HG03060 (cell line): ENCODE measurements around the gene FBXO47.

ENCODE experiments used
- ATAC-seq: cut with Tn5 transposase; IDR thresholded peaks from one replicate; pipeline ENCODE4 v1.9.1; 2021; ENCODE audit warnings: low read depth, moderate number of reproducible peaks; ENCODE audit not compliant: unreplicated experiment

FBXO47 gene, protein sequence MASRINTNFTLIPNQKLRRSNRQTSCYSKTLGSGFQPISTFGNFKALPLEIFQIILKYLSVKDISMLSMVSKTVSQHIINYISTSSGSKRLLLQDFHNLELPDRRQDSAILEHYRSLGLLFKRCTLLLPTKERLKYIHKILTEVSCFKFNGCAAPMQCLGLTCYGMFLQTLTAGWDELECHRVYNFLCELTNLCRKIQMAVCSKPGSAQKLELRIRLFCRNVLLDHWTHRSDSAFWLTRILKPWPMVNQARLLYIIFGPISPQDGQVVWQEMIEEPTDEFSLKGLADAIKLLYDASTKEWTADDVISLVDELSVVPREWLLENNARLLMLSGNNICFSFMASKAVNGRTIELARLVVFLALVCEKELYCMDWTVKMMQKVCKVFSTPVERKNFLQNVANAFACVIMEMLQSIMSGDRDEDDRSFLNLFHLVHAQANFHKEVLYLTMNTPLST

DNA sequence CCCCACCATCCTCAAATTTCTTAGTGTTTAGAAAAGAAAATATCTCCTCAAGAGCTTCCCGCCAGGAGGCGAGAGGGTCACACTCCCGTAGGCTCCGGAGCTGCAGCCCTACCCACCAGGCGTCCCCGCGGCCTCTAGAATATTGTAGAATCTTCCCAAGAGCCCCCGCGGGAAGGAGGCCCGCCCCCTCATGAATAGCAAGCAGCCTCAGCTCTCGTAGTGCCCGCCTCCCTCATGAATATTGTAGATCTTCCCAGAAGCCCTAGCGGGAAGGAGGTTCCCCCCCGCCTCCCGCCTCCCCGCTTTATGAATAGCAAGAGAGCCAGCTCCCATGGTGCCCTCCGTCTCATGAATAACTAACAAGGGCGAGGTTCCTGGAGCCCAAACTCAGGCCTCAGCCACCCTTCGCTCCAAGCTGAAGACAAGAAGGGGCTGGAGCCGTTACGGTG lies at the start of gene FBXO47:
TSS of gene FBXO47 (minus strand) at position 114 of the 449 bp plus-strand sequence. CDS start 4,378 bp downstream, outside the sequence.
- no peak for ATAC-seq

DNA sequence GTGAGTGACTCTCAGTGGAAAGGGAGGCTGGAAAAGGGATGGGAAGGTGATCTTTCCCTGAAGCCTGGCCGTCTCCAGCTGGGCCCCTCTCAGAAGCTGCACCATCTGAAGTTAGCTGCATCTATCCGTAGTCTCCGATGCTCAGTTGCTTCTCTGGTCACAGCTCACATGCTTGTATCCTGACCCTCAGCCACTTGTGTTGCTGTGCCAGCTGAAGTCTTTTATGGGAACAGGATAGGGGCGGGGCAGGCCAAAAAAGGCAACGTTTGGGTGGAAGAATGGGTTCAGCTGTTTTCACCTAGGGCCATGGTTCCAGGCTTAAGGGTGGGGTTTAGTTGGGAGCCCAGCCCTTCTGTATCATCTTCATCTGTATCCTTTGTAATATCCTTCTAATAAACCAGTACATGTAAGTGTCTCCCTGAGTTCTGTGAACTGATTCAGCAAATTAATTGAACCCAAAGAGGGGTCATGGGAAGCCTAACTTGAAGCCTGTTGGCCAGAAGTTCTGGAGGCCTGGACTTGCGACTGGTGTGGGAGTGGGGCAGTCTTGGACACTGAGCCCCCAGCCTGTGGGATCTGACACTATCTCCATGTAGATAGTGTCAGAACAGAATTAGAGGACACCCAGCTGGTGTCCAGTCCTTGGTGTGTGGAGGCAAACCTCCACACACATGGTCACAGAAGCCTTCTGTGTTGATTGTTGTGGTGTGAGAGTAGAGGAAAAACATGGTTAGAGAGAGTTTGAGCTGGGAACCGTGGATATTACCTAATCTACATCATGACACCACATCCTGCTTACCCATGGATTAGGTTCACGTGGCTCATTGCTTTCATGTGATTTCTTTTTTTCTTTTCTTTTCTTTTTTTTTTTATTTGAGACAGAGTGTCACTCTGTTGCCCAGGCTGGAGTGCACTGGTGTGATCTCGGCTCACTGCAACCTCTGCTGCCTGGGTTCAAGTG lies 49.3 kb upstream of the FBXO47 start:
- no peak for ATAC-seq

DNA sequence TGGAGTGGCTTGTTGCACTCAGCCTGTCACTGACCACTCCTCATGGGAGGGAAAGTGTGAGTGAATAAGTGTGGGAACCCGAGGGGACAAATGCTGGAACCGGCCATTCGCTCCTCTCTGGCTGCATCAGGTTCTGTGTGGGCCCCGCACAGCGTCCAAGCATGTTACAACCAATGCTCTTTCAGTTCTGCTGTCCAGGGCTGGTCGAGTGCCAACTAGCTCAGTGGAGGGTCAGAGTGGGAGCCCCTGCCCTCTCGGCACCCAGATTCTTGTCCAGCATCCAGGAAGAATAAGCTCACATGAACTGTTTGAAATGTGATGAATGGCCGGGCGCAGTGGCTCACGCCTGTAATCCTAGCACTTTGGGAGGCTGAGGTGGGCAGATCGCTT lies 48.3 kb upstream of the FBXO47 start:
- no peak for ATAC-seq

DNA sequence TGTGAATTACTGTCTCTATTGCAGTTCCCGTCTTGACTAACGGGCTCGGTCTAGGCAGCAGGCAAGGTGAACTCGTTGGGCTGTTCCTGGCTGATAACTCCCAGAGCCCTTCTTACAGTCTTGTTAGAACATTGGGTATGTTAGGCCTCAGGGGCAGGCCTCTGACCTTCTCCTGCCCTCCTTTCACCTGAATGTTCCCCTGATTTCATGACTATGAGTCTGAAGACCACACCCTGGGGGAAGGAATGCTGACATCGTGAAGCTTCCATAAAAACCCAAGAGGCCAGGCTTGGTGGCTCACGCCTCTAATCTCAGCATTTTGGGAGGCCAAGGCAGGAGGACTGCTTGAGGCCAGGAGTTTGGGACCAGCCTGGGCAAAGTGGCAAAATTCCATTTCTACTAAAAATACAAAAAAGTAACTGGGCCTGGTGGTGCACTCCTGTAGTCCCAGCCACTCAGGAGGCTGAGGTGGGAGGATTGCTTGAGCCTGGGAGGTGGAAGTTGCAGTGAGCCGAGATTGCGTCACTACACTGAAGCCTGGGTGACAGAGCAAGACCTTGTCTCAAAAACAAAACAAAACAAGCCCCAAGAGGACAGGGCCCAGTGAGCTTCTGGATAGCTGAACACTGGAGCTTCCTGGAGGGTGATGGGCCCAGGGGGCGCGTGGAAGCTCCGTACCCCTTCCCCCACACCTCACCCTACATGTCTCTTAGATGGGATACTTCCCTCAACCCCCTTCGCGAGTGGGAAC lies 47.8 kb upstream of the FBXO47 start:
- ATAC-seq, result no peak

DNA sequence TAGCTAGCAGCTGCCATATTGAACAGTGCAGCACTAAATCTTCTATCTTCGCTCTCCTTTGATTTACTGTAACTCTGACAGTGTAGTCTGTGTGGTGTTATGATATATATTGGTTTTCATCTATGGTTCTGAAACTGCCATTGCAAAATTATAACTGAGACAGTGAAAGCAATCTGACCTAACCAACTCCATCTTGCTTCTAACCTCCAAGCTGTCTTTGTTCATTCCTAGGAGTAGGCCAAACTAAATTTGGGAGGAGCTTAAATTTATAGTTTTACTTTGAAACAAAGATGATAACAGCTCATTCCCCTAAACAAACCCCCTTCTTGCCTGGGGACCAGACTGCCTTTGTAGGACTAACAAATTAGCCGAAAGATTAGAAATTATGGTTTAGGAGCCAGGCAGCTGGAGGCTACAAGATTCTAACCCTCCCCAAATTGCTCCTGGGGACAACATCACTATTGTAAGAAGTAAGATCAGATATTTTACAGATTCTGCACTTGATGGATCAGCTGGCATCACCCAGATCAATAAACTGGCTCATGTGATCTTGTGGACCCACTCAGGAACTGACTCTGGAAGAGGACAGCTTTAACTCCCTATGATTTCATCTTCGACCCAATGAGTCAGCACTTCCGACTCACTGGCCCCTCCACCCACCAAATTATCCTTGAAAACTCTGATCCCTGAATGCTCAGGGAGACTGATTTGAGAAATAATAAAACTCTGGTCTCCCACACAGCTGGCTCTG lies 47.0 kb upstream of the FBXO47 start:
- no peak for ATAC-seq

DNA sequence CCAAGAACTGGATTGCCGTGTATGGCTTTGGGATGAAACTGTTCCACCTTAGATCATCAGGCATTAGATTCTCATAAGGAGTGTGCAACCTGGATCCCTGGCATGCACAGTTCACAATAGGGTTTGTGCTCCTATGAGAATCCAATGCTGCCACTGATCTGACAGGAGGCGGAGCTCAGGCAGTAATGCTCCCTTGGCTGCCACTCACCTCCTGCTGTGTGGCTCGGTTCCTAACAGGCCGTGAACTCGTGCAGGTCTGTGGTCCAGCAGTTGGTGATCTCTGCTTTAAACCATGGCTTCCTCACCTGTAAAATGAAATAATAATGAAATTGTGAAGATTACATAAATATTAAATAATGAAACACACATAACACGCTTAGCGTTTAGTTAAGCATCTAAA lies 45.5 kb upstream of the FBXO47 start:
- ATAC-seq, result no peak

DNA sequence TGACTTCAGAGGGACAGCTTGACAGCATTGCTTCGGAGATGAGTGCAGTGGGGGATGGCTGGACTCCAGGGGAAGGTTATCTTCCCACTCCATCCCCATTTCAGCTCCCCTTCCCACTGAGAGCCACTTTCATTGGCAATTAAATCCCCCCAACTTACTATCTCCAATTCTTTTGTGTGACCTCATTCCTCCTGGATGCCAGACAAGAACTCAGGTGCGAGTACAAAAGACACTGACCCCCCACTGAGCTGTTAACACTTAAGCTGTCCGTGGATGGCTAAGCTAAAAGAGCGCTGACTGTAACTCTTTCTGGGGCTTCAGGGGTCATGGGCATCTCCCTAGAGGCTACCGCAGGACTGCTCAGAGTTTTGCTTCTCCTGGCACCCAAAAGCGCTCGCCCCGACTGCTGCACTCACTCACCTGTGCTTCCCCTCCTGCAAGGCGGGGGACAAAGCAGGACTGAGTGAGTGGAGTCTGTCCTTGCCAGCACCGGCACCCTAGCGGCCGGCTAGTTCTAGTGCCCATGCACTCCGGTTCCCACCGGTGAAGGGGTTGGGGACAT lies 44.8 kb upstream of the FBXO47 start:
- ATAC-seq, result no peak

DNA sequence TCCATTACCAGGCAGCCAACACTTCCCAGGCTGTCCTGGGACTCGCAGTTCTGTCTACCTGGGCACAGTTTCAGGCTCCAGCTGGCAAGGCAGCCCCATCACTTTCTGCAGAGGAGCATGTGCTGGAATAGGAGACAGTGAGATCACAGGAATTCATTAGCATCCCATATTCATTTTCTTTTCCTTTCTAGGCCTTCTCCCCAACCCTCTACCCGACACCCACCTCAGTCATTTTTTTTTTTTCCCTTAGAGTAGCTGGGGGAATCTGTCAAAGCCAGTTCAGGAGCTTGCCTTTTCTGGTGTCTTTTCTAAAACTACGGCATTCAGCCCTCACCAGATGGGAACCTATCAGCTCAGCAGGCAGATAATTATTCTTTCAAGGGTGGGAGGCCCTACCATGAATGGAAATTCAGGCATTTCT lies 42.4 kb upstream of the FBXO47 start:
- ATAC-seq, result no peak

DNA sequence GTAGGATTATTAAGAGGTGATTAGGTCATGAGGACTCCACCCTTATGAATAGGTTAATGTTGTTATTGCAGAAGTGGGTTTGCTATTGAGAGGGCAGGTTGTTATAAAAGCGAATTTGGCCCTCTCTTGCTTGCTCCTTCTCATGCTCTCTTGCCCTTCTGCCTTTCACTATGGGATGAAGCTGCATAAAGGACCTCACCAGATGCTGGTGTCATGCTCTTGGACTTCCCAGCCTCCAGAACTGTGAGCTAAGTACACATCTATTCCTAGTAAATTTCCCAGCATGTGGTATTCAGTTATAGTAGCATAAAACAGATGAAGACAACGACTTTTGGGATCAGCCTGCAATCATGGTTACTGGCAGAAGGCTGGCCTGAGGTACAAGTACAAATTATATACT lies 41.4 kb upstream of the FBXO47 start:
- ATAC-seq, result no peak

DNA sequence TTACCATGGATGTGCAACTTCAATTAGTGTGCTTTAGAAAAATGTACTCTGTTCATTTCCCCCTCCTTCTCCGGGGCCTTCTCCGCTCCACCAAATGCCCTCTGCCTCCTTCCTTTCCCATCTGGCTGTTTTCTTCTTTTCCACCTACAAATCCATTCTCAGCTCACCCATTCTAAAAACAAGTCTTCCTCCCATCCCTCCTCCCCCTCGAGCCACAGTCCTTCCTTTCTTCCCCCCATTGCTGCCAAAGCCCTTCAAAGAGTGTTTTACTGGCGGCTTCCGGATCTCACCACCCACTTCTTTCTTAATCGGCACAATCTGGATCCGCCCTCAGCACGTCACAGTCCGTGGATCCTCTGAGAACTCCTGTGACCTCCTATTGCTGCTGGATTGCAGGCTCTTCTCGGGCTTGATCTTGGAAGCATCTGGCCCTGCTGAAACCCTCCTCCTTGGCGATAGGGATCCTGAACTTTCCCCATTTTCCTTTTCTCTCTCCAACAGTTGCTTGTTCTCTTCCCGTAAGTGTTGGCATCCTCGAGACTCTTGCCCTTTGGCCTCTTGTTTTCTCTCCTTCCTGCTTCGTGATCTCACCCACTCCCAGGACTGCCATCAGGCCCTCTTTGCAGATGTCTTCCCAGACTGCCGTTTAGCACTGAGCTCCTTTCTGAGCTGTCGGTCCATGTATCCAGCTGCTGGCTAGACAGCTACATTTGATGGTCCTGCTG lies 36.0 kb upstream of the FBXO47 start:
- no peak for ATAC-seq

DNA sequence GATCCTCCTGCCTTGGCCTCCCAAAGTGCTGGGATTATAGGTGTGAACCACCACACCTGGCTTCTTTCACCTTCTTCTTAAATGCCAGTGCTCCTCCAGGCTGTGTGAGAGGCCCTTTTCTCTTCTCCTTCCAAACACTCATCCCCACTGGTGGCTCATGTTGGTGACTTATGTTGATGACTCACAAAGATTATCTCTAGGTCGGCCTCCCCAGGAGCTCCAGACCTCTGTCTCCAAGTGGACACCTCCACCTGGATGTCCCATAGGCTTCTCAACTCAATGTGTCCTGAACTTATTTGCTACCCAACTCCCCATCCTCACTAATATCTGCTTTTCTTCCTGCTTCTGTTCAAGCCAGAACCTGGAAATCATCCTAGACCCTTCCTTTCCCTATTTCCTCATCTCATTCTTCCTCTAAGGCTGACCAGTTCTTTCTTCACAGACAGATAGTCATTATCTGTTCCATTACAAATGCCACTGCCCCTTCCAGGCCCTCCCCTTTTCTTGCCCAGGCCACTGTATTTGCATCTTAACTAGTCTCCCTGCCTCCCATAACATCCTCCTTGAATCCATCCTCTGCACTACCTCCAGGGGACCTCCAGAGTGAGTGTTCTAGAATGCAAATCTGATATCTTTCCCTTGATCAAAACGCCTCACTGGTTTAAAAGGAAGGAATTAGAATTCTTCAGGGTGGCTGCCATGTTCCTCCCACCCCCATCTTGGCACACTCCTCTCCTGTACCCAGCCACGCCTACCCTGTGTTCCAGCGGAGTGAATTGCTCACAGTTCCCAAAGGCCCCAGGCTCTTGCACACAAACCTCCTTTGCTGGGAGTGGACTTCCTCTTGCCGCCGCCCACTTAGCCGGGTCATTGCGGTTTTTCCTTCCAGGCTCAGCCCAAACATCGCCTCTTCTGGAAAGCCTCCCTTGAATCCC lies 34.8 kb upstream of the FBXO47 start:
- ATAC-seq, result no peak

DNA sequence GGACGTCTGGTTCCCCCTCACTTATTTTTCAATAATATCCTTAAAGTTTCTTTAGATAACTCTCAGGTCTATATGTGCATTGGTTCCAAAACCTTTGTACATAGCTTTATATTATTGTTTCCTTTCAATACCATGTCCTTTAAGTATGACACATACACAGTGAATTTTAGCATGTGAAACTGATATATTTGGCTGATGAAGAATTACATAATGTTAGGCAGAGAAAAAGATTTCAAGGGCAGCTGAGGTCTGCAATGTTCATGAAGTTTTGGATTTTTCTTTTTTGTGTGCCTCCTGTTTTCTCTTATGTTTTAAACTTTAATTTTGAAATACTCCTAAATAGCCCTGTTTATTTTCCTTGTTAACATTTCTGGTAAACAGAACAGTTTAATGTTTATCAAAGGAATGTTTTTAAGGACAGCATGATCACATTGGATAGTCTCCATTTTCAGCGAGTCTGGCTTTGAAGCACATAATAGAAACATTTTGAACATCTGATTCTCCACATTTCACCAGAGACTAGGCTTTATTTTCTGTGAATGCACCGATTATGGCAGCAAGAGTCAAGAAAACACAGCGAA lies 32.9 kb upstream of the FBXO47 start:
- no peak for ATAC-seq

DNA sequence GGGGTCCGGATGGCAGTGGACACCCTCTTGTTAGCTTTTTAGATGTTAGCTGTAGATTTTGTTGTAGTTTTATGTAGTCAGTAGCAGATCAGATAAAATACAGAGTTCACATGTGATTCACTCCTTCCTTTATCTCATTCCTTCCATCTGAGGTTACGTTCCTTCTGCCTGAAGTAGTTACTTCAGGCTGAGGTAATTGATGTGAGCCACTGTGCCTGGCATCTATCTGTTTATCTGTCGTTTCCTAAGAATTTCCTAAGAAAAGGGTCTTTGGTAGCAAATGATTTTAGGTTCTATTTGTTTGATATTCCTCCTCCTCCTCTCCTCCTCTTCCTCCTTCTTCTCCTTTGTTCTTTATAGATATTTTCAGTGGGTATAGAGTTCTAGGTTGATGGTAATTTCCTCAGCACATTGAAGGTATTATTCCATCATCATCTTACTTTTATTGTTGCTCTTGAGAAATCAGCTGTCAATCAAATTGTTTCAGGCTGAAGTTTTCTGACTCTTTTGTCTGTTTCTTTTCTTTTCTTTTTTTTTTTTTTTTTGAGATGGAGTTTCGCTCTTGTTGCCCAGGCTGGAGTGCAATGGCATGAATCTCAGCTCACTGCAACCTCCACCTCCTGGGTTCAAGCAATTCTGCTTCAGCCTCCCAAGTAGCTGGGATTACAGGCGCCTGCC lies 29.6 kb upstream of the FBXO47 start:
- ATAC-seq, result no peak

DNA sequence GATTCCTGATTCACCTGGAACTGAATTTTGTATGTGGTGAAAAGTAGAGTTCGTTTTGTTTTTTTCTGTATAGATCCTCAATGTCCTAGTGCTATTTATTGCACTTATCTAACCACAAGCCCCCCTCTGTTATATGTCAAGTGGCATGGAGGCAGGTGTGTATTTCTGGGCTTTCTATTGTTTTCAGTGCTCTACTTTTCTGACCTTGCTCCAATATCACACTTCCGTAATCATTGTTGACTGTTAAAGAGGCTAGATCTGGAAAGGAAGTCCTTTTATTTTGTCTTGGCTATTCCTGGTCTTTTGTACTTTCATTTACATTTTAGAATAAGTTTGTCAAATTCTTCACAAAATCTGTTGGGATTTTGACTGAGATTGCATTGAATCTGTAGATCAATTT lies 26.8 kb upstream of the FBXO47 start:
- ATAC-seq, result no peak

DNA sequence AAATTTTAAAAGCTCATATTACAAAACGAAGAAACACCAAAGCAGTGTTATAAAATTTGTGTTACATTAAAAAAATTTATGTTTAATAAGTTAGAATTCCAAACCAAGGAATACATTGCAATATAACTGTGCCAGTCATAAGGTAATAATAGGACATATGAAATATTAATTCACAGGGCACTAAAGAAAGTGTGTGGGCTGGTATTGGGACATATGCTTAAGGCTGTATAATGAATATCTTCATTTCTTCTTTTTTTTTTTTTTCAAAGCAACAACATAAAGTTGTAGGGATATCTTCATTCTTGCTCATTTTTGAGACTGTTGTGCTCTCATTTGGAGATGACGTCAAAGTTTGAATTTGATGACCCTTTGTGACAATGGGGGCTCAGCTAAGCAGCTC lies 17.5 kb upstream of the FBXO47 start:
- ATAC-seq, result no peak

DNA sequence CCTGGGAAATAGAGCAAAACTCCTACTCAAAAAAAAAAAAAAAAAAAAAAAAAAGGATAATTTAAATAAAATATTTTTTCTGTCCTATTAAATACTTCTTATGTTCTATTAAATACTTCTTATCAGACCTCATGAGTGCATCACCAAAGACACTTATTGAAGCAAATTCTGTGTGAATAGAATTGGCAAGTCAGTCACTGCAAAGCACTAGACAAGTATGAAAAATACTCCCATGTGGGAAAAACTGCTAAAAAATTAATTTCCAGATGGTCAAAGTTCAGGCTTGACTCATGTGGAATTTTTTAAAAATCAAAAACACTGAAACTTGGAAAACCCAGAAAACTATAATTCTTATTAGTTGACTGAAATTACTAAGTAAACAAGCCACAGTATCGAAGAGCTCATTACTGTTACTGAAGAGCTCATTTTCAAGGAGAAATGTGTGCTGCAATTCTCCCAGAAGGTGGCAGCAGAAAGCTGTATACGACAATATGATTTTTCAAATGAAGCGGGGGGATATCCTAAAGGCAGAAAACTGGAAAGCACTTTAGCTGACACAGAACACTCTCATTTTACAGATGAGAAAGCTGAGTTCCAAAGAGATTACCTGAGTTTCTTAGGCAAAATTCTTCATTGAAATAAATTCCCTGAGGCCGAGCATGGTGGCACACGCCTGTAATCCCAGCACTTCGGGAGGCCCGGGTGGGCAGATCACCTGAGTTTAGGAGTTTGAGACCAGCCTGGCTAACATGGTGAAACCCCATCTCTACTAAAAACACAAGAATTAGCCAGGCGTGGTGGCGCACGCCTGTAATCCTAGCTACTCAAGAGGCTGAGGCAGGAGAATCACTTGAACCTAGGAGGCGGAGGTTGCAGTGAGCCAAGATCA lies 15.9 kb upstream of the FBXO47 start:
- ATAC-seq, result no peak
